ENCODE data around the gene PPM1A.

The PPM1A gene

GRCh38 chr14:60226298-60226697 is 22.7 kb upstream of the PPM1A start:
- H3K4me3 ChIP-seq (ENCODE audit: low read length): no peak overlapping the region

GRCh38 chr14:60227291-60227690 is 21.7 kb upstream of the PPM1A start:
- Histone ChIP-seq H3K9me3 (ENCODE audit: control insufficient read depth, insufficient read depth, low read length) (no peaks in the 10 kb centered on the region), H3K4me3 (ENCODE audit: low read length) (no peak overlapping the region), H3K4me1 (ENCODE audit: control insufficient read depth, insufficient read depth, low read length) (no peaks in the 10 kb centered on the region), H3K36me3 (ENCODE audit: control insufficient read depth, insufficient read depth, low read length) (no peaks in the 10 kb centered on the region), H3K27me3 (ENCODE audit: control insufficient read depth, insufficient read depth, low read length) (no peaks in the 10 kb centered on the region), H3K27ac (ENCODE audit: low read length) (no peak overlapping the region)
- WGBS (ENCODE audit: insufficient coverage, insufficient read length): no CpG with 5 or more reads among the region's 1 CpG
- DNase-seq (ENCODE audit: low read depth, low spot score): no peak

More at GRCh38 chr14:60226298-60226697, 22.7 kb upstream of the PPM1A start:
- H3K4me1 ChIP-seq (ENCODE audit: control insufficient read depth, insufficient read depth, low read length): no peaks in the 10 kb centered on the region
- DNase-seq (ENCODE audit: low read depth, low spot score): no peak
- H3K36me3 ChIP-seq (ENCODE audit: control insufficient read depth, insufficient read depth, low read length): no peaks in the 10 kb centered on the region
- H3K9me3 ChIP-seq (ENCODE audit: control insufficient read depth, insufficient read depth, low read length): no peaks in the 10 kb centered on the region
- no peak overlapping the region for H3K27ac ChIP-seq (ENCODE audit: low read length)
- no peaks in the 10 kb centered on the region for H3K27me3 ChIP-seq (ENCODE audit: control insufficient read depth, insufficient read depth, low read length)
- no CpG with 5 or more reads among the region's 2 CpGs for WGBS (ENCODE audit: insufficient coverage, insufficient read length)

GRCh38 chr14:60229614-60230013 is 19.4 kb upstream of the PPM1A start:
- no peak overlapping the region for H3K4me3 ChIP-seq (ENCODE audit: low read length)
- no peaks in the 10 kb centered on the region for H3K4me1 ChIP-seq (ENCODE audit: control insufficient read depth, insufficient read depth, low read length)
- H3K27ac ChIP-seq (ENCODE audit: low read length): no peak overlapping the region
- H3K27me3 ChIP-seq (ENCODE audit: control insufficient read depth, insufficient read depth, low read length): no peaks in the 10 kb centered on the region
- H3K36me3 ChIP-seq (ENCODE audit: control insufficient read depth, insufficient read depth, low read length): no peaks in the 10 kb centered on the region
- no peak for DNase-seq (ENCODE audit: low read depth, low spot score)
- no peaks in the 10 kb centered on the region for H3K9me3 ChIP-seq (ENCODE audit: control insufficient read depth, insufficient read depth, low read length)

GRCh38 chr14:60232185-60232584 is 16.8 kb upstream of the PPM1A start:
- no CpG with 5 or more reads among the region's 1 CpG for WGBS (ENCODE audit: insufficient coverage, insufficient read length)

GRCh38 chr14:60233251-60233650 is 15.8 kb upstream of the PPM1A start:
- H3K4me3 ChIP-seq (ENCODE audit: low read length): no peak overlapping the region
- no peak for DNase-seq (ENCODE audit: low read depth, low spot score)
- H3K27me3 ChIP-seq (ENCODE audit: control insufficient read depth, insufficient read depth, low read length): no peaks in the 10 kb centered on the region
- no peaks in the 10 kb centered on the region for H3K9me3 ChIP-seq (ENCODE audit: control insufficient read depth, insufficient read depth, low read length)
- WGBS (ENCODE audit: insufficient coverage, insufficient read length): no CpG with 5 or more reads among the region's 3 CpGs
- no peak overlapping the region for H3K27ac ChIP-seq (ENCODE audit: low read length)
- H3K4me1 ChIP-seq (ENCODE audit: control insufficient read depth, insufficient read depth, low read length): no peaks in the 10 kb centered on the region
- no peaks in the 10 kb centered on the region for H3K36me3 ChIP-seq (ENCODE audit: control insufficient read depth, insufficient read depth, low read length)

More at GRCh38 chr14:60232185-60232584, 16.8 kb upstream of the PPM1A start:
- Histone ChIP-seq H3K27ac (ENCODE audit: low read length) (no peak overlapping the region), H3K9me3 (ENCODE audit: control insufficient read depth, insufficient read depth, low read length) (no peaks in the 10 kb centered on the region), H3K27me3 (ENCODE audit: control insufficient read depth, insufficient read depth, low read length) (no peaks in the 10 kb centered on the region), H3K4me3 (ENCODE audit: low read length) (no peak overlapping the region), H3K4me1 (ENCODE audit: control insufficient read depth, insufficient read depth, low read length) (no peaks in the 10 kb centered on the region), H3K36me3 (ENCODE audit: control insufficient read depth, insufficient read depth, low read length) (no peaks in the 10 kb centered on the region)
- DNase-seq (ENCODE audit: low read depth, low spot score): no peak

GRCh38 chr14:60233891-60234290 is 15.1 kb upstream of the PPM1A start:
- Histone ChIP-seq H3K4me3 (ENCODE audit: low read length) (no peak overlapping the region), H3K27me3 (ENCODE audit: control insufficient read depth, insufficient read depth, low read length) (no peaks in the 10 kb centered on the region), H3K36me3 (ENCODE audit: control insufficient read depth, insufficient read depth, low read length) (no peaks in the 10 kb centered on the region), H3K27ac (ENCODE audit: low read length) (no peak overlapping the region), H3K4me1 (ENCODE audit: control insufficient read depth, insufficient read depth, low read length) (no peaks in the 10 kb centered on the region), H3K9me3 (ENCODE audit: control insufficient read depth, insufficient read depth, low read length) (no peaks in the 10 kb centered on the region)
- no peak for DNase-seq (ENCODE audit: low read depth, low spot score)

GRCh38 chr14:60235440-60235839 is 13.6 kb upstream of the PPM1A start:
- DNase-seq (ENCODE audit: low read depth, low spot score): no peak
- H3K27ac ChIP-seq (ENCODE audit: low read length): no peak overlapping the region
- H3K36me3 ChIP-seq (ENCODE audit: control insufficient read depth, insufficient read depth, low read length): no peaks in the 10 kb centered on the region
- no peaks in the 10 kb centered on the region for H3K27me3 ChIP-seq (ENCODE audit: control insufficient read depth, insufficient read depth, low read length)
- no peak overlapping the region for H3K4me3 ChIP-seq (ENCODE audit: low read length)
- WGBS (ENCODE audit: insufficient coverage, insufficient read length): no CpG with 5 or more reads among the region's 2 CpGs
- no peaks in the 10 kb centered on the region for H3K4me1 ChIP-seq (ENCODE audit: control insufficient read depth, insufficient read depth, low read length)
- no peaks in the 10 kb centered on the region for H3K9me3 ChIP-seq (ENCODE audit: control insufficient read depth, insufficient read depth, low read length)

GRCh38 chr14:60238955-60239354 is 10.1 kb upstream of the PPM1A start:
- Histone ChIP-seq H3K27ac (ENCODE audit: low read length) (no peak overlapping the region), H3K36me3 (ENCODE audit: control insufficient read depth, insufficient read depth, low read length) (no peaks in the 10 kb centered on the region), H3K9me3 (ENCODE audit: control insufficient read depth, insufficient read depth, low read length) (no peaks in the 10 kb centered on the region), H3K27me3 (ENCODE audit: control insufficient read depth, insufficient read depth, low read length) (no peaks in the 10 kb centered on the region), H3K4me1 (ENCODE audit: control insufficient read depth, insufficient read depth, low read length) (no peaks in the 10 kb centered on the region), H3K4me3 (ENCODE audit: low read length) (no peak overlapping the region)
- WGBS (ENCODE audit: insufficient coverage, insufficient read length): no CpG with 5 or more reads among the region's 3 CpGs
- DNase-seq (ENCODE audit: low read depth, low spot score): no peak

GRCh38 chr14:60240139-60240856 is 8.7 kb upstream of the PPM1A start:
- WGBS (ENCODE audit: insufficient coverage, insufficient read length): no CpG with 5 or more reads among the region's 7 CpGs

GRCh38 chr14:60241091-60241490 is 7.9 kb upstream of the PPM1A start:
- WGBS (ENCODE audit: insufficient coverage, insufficient read length): no CpG with 5 or more reads among the region's 1 CpG
- Histone ChIP-seq H3K9me3 (ENCODE audit: control insufficient read depth, insufficient read depth, low read length) (no peaks in the 10 kb centered on the region), H3K27ac (ENCODE audit: low read length) (no peak overlapping the region), H3K4me3 (ENCODE audit: low read length) (no peak overlapping the region), H3K4me1 (ENCODE audit: control insufficient read depth, insufficient read depth, low read length) (no peaks in the 10 kb centered on the region), H3K36me3 (ENCODE audit: control insufficient read depth, insufficient read depth, low read length) (no peaks in the 10 kb centered on the region), H3K27me3 (ENCODE audit: control insufficient read depth, insufficient read depth, low read length) (no peaks in the 10 kb centered on the region)
- DNase-seq (ENCODE audit: low read depth, low spot score): no peak

More at GRCh38 chr14:60240139-60240856, 8.7 kb upstream of the PPM1A start:
- no peaks in the 10 kb centered on the region for H3K27me3 ChIP-seq (ENCODE audit: control insufficient read depth, insufficient read depth, low read length)
- H3K4me3 ChIP-seq (ENCODE audit: low read length): no peak overlapping the region
- no peaks in the 10 kb centered on the region for H3K36me3 ChIP-seq (ENCODE audit: control insufficient read depth, insufficient read depth, low read length)
- no peak for DNase-seq (ENCODE audit: low read depth, low spot score)
- no peak overlapping the region for H3K27ac ChIP-seq (ENCODE audit: low read length)
- no peaks in the 10 kb centered on the region for H3K4me1 ChIP-seq (ENCODE audit: control insufficient read depth, insufficient read depth, low read length)
- no peaks in the 10 kb centered on the region for H3K9me3 ChIP-seq (ENCODE audit: control insufficient read depth, insufficient read depth, low read length)

GRCh38 chr14:60242429-60242828 is 6.6 kb upstream of the PPM1A start:
- Histone ChIP-seq H3K4me1 (ENCODE audit: control insufficient read depth, insufficient read depth, low read length) (no peaks in the 10 kb centered on the region), H3K4me3 (ENCODE audit: low read length) (no peak overlapping the region), H3K27ac (ENCODE audit: low read length) (no peak overlapping the region), H3K36me3 (ENCODE audit: control insufficient read depth, insufficient read depth, low read length) (no peaks in the 10 kb centered on the region), H3K27me3 (ENCODE audit: control insufficient read depth, insufficient read depth, low read length) (no peaks in the 10 kb centered on the region), H3K9me3 (ENCODE audit: control insufficient read depth, insufficient read depth, low read length) (no peaks in the 10 kb centered on the region)
- DNase-seq (ENCODE audit: low read depth, low spot score): no peak
- WGBS (ENCODE audit: insufficient coverage, insufficient read length): no CpG with 5 or more reads among the region's 2 CpGs
